NCI-H1930 (cell line): ENCODE results near the gene SH2D6.

Source experiments
- DNase-seq, 2 experiments: peaks; one replicate each; lab custom pipeline; 2025; lab: John Stamatoyannopoulos, UW

The SH2D6 gene

GRCh38 chr2:85439986-85440385 is 21.5 kb downstream of the SH2D6 start:
- no peak for DNase-seq

GRCh38 chr2:85440729-85441128 is 22.2 kb downstream of the SH2D6 start:
- no peak for DNase-seq

GRCh38 chr2:85441864-85442263 is 23.4 kb downstream of the SH2D6 start:
- DNase-seq: no peak

- DNase-seq: no peak
These were observed 26.2 kb downstream of the SH2D6 start for GRCh38 chr2:85444629-85445172.

- peak in 1 of 2 experiments; percentile 14 for DNase-seq
These were observed 27.1 kb downstream of the SH2D6 start for GRCh38 chr2:85445316-85446295.

- no peak for DNase-seq
These were observed 28.0 kb downstream of the SH2D6 start for GRCh38 chr2:85446296-85447221.

GRCh38 chr2:85447222-85447585 is 28.7 kb downstream of the SH2D6 start:
- DNase-seq: no peak

- no peak for DNase-seq
These were observed 30.1 kb downstream of the SH2D6 start for GRCh38 chr2:85448461-85449213.

GRCh38 chr2:85449214-85449588 is 30.7 kb downstream of the SH2D6 start:
- no peak for DNase-seq

GRCh38 chr2:85452237-85452636 is 33.7 kb downstream of the SH2D6 start:
- DNase-seq: no peak

- no peak for DNase-seq
These were observed 35.1 kb downstream of the SH2D6 start for GRCh38 chr2:85453571-85453970.

- no peak for DNase-seq
These were observed 37.1 kb downstream of the SH2D6 start for GRCh38 chr2:85455552-85456090.

- DNase-seq: no peak
These were observed 38.5 kb downstream of the SH2D6 start for GRCh38 chr2:85457043-85457442.

- no peak for DNase-seq
These were observed 39.4 kb downstream of the SH2D6 start for GRCh38 chr2:85457877-85458316.

- DNase-seq: no peak
These were observed 40.4 kb downstream of the SH2D6 start for GRCh38 chr2:85458601-85459563.

GRCh38 chr2:85459771-85460170 is 41.3 kb downstream of the SH2D6 start:
- DNase-seq: no peak

- no peak for DNase-seq
These were observed 43.8 kb downstream of the SH2D6 start for GRCh38 chr2:85462322-85462721.

- DNase-seq: no peak
These were observed 49.7 kb downstream of the SH2D6 start for GRCh38 chr2:85468096-85468703.

- DNase-seq: no peak
These were observed 50.3 kb downstream of the SH2D6 start for GRCh38 chr2:85468704-85469349.
